GM19468 (cell line): Measurements from ENCODE around the gene C5orf47.

Source experiments
- ATAC-seq: cut with Tn5 transposase; IDR thresholded peaks from one replicate; pipeline ENCODE4 v1.9.1; 2021; ENCODE audit warnings: mild to moderate bottlenecking, moderate library complexity, moderate number of reproducible peaks; ENCODE audit not compliant: unreplicated experiment; ENCODE audit errors: extremely low read depth

Gene C5orf47, protein sequence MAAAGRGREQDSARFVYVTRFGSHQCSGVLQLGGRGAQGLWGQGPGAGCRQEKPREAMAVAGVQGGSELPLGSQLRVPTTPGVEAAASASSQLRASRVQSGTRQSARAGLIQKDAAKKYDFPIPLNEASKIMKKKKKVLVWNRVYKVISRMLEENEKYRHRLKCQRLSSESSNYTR

DNA sequence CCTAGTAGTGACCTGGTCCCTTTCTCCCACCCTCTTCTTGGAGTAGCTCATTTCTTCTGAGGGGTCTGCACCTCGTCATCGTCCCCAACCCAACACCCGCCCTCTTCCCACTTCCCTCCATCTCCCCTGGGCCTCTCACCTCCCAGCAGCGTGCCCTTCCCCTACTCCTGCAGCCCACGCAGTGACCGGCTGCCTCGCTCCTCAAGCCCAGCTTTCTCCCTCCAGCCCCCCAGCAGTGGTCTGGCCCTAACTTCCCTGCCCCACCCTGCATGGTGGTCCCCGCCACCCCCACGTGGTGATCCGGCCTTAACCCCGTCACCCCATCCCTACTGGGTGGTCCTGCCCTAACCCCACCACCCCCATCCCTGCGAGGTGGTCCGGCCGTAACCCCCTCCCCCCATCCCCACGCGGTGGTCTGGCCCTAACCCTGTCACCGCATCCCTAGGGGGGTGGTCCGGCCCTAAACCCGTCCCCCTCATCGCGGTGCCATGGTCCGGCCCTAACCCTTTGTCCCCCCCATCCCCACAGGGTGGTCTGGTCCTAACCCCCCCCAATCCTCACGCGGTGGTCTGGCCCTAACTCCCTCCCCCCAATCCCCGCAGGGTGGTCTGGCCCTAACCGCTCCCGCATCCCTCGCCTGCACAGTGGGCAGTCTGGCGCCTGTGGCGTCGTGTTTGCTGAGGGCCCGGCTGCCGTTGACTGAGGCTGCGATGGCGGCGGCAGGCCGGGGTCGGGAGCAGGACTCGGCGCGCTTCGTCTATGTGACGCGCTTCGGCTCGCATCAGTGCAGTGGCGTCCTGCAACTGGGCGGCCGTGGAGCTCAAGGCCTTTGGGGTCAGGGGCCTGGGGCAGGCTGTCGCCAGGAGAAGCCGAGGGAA, at the start of gene C5orf47:
Gene C5orf47 (plus strand): TSS at position 617 of the 878 bp plus-strand sequence. CDS start 94 bp downstream, at position 711.
- no peak for ATAC-seq

DNA sequence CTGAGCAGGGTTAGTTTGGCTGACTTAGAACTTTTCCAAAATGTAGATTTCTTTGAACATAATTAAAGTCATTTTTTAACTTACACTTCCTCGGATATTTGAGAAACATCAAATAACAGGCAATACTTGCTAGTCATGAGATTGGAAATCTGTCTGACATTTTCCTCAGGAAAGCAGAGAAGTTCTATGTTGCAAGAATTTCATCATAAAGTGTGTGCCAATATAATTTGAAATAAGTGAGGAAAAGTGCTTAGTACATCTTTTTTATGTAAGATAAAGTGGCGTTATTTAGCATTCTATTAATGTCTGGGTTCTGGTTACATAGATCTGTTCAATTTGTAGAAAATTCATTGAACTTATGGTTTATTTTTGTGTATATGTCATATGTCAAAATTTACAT, 48.7 kb upstream of the C5orf47 start:
- ATAC-seq = no peak

DNA sequence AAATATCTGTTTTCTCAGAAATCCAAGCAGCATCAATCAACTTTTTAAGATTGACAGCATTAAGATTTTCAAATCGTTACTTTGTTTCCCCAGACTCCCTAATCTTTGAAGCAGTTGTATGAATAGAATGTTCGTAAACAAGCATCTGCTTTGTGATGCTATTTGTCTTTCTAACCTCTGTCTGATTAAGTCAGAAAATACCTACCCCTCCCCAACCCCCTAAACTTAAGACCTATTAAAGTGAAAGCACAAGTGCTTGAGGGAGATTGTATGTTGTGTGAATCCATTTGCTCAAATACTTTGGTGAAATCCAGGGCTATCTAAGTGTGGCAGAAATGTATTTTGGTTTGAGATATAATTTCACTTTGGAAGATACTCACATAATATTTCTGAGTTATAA, 47.9 kb upstream of the C5orf47 start:
- ATAC-seq = no peak

DNA sequence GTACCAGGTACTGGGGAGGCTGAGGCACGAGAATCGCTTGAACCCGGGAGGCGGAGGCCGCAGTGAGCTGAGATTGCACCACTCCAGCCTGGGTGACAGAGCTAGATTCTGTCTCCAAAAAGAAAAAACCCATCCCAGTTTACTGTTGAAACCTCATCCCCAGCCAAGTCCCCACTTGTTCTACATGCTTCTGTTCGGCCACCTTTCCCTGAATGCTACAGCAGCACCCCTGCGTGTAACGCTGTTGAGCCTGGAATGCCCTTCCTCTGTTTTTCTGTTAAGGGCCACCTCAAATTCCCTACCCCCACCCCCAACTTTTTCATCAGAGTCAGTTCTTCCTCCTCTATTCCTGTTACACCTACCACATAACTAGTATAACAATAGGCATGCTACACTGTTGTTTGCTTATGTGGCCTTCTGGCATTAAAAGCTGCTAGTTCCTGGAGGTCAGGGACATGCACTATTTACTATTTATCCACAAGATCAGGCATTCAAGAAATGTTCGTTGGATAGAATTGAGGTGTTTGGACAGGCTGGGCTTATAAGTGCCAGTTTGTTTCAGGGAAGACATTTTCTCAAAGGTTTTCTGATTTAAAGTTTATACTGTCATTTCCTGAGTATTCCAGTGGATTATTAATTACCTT, 47.1 kb upstream of the C5orf47 start:
- no peak for ATAC-seq

DNA sequence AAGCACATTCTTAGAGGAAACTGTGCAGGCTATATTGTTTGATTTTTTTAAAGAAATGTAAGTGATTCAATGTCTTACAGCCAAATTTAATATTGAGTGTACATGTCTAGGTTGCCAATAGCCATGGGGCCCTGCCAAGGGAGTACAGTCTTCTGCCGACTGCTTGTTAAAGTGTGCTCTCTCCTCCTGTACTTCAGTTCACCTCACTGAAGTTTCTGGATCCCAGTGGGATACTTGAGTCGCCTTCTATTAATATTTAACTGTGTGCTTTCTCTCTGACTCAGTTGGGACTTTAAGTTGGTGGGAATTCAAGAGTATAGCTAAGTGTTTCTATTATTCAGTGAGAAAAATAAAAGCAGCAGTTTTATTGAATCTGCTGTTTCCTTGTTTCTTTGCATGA, 44.5 kb upstream of the C5orf47 start:
- no peak for ATAC-seq

DNA sequence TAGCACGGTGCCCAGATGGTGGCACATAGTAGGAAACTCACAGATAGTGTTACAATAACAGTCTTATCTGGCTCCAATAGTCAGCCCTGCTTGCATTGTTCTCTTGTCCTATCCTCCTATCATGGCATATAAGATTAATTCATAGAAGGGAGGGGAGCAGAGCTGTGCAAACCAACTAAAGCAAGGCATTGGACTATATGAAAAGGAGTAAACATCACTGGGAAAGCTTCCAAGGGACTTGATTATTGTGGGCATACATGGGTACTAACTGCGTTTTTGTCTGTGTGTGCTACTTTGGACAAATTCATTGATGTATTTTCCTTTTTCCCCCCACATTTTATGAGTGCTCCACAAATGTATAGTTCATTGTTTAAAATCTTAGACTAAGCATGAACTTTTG, 43.8 kb upstream of the C5orf47 start:
- no peak for ATAC-seq

DNA sequence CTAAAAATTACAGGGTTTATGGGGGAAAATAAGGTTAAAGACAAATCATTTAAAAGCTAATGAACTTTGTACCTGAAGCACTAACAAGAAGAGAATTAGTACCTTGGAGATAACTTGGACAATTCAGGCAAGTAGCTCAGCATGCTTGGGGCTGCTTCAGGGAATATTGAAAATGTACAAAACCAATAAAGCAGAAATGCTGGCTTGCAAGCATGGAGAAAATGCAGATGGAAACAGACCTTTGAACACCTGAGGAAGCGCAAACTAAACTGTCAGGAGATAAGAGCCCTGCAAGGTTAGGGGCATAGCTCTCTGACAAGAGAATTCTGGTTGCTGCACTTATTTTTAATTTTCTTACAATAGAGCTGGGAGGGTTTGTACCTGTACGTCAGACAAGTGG, 42.6 kb upstream of the C5orf47 start:
- ATAC-seq = no peak

DNA sequence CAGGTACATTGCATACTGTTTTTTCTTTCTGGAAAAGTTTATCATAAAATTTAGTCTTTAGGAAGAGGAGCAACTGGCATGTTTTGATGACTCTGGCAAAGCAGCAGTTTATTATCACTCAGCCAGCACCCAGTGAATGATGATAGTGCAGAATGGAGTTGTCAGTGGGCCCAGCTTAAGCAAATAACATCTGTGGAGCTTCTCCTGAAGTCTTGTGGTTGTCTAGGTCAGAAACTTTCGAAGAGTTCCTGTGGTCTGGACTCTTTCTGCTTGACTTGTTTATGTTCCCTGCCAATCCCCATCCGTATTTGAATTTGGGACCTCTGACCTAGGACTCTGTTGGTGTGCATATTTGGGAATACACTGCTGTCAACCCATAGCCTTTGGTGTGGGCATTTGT, 38.1 kb upstream of the C5orf47 start:
- ATAC-seq = no peak

DNA sequence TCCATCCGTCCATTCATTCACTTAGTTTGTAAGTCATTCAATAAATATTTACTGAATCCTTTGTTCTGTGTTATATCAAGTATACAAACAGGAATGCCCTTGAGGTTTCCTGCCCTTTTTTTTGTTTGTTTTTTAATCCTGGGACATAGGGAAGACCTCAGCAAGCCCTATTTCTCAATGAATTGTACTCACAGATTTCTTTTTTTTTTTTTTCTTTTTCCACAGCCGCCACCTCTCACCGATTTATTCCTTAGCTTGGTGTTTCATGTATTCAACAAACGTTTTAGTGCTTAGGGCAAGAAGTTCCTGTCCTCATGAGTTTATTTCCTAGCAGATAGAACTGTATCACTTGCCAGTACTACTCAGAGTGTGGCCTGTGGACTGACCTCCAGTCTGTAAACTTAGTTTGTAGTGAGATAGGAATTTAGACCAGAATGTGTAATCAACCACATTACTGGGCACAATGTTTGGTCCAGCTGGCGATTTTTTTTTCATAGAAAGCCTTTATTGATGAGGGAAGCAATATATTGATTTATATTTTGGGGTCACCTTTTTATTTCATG, 35.4 kb upstream of the C5orf47 start:
- ATAC-seq = no peak

DNA sequence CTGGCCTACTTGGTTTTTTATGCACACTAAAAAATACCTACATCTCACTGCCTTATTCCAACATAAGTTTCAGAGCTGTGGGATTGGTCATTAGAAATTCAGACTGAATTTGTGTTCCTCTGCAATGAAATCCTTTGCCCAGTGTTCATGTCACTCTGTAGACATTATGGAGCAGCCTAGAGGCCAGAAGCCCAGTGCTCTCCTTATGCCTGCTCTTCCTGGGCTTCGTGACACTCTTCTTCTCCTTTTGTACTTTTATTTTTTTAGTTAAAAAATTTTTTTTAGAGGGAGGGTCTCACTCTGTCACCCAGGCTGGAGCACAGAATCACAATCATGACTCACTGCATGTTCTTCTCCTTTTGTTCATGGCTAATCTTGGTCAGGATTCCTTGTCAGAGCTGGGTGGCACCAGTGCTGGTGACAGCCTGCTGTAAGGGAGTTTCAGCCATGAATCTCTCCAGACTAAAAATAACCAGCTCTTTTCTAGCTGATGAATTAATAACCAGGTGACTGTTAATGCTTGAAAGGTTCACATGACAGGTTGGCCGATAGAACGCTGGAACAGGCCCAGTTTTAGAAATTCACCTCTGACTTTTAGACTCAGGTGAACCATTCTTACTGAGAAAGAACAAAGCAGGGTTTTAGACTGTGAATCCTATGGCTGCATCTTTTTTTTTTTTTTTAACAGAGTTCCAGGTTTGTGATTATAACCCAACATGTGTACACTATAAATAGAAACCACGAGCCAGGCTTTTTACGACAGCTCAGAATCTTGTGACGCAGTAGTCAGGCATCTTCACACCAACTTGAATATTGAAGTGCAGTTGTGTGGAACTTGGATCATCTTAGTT, 34.1 kb upstream of the C5orf47 start:
- ATAC-seq = peak; percentile 52

DNA sequence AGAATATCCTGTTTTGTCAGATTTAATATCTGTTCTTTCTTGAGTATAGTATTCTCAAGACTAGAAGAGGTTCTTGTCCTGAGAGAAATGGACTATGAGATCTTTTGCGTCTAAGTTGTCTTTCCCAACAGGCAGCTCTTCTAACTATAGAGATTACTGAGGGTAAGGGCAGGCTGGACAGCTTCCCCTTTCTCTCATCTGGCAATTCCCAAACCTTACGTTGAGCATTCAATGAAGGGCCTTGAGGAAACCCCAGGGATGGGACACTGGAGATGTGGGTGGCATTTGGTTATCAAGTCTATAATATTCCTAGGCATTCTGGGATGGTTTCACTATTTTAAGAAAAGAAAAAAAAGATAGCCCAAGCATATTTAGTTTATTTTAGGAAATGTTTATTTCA, 28.0 kb upstream of the C5orf47 start:
- ATAC-seq = no peak

DNA sequence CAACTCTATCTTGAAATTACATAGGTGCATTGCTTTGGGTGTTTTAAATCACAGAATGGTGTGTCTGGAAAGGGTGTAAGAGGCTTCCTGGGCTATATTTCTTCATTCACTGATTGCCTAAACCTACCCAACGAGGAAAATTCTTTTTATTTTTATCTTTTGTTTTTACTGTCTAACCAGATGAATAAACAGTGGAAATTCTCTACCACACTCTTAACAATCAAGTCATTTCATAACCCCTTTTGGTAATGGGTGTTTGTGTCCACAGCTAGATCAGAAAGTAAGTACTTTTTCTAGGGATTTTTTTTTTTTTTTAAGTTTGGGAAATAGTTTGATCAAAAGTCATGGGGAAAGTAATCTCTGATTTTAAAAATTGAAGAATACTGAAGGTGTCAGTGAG, 27.6 kb upstream of the C5orf47 start:
- no peak for ATAC-seq

DNA sequence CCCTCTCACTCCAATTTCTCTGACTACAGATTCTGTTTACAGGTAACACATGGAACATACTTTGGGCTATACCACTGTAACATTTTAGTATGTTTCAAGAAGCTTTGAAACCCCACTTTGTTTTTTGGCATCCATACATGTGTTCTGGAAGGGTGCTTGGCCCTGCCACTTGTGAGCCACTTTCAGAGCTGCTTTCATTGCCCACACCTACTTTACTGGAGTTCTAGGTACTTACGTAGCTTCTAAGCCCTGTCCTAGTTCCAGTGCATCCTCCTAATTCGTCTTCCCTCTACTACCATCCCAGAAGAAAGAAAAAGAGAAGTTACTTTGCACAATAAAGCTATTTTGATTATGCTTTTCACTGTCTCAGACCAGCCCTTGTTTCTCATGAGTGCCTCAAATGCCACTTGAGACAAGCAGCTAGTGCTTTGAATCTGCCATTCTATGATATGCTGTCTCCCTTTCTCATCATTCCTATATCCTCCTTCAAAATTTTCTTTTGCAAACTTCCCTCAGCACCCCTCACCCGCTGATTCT, 26.5 kb upstream of the C5orf47 start:
- no peak for ATAC-seq

DNA sequence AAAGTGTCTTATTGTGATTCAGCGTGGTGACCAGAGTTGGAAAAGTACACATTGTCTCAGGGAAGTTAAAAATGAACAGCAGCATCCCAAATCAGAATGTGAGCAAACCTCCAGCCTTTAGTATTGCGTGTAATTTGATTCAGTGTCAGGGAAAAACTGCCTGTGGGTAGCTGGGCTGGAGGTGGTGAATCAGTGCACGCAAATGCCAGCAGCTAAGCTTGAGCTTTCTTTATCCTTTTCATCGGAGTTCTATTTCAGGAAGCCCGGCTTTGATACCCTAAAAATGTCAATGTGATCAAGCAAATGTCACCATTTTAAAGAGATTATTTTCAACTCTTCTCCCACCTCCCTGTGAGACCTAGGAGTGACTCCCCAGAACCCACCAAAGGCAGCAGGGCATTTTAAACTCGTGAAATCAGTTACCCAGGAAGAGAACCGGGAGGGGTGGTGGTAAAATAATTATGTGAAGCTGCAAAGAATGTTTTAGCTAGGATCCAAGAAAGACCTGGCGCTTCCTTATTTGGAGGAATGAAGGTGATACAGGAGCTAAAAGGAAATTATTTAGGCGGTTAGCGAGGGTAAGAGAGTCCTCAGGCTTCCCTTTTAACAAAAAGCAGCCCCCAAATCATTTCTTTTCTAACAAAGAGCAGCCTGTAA, 25.7 kb upstream of the C5orf47 start:
- ATAC-seq = no peak

DNA sequence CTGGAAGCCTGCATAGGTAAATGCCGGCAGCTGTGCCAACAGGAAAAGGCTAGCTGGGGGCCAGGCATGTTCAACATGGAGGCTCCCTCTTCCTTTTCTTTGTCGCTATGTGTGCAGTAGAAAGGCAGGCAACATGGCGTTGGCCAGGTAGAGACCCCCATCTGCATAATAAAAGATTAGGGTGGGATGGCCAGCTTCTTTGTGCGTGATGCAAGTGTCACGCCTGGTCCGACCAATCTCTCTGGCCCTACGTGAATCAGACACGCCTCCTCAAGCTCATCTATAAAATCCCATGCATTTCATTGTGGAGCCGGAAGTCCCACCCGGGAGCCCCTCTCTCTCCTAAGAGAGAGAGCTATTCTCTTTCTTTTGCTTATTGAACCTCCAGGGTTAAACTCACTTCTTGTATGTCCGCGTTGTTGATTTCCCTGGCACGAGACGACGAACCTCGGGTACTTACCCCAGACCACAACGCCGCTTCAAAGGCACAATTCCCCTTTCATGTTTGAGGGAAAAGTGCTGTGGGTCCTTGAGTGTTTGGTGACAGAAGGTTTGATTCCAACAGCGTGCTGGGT, 25.0 kb upstream of the C5orf47 start:
- ATAC-seq = no peak

DNA sequence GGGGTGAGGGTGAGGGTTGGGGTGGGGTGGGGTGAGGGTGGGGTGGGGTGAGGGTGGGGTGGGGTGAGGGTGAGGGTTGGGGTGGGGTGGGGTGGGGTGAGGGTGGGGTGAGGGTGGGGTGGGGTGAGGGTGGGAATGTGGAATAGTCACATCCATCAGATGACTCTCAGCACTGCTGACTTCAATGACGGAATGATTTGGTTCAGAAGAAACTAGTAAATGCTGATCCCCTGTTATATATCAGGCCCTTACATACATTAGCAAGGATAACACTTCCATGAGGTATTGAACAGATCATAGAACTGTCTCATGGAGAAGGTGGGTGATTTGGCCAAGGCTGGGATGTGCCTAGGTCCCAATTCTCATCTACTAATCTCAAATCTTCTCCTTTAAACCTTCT, 24.5 kb upstream of the C5orf47 start:
- no peak for ATAC-seq

DNA sequence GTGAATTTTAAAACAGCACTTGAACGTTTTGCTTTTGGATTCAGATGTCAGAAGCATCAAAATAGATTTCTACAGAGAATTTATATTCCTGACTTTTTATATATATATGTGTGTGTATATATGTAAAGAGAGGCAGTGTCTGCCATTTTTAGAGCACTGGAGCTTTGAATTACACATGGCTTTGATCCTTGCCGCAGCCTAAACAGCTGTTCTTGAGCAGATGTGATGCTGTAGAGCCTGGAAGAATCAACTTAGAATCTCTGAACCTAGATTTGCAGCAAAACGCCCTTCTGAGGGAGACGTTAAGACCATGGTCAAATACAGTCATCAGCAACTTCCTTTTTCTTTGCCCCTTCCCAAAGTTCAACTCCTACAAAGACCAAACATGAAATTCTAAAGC, 21.7 kb upstream of the C5orf47 start:
- ATAC-seq = no peak

DNA sequence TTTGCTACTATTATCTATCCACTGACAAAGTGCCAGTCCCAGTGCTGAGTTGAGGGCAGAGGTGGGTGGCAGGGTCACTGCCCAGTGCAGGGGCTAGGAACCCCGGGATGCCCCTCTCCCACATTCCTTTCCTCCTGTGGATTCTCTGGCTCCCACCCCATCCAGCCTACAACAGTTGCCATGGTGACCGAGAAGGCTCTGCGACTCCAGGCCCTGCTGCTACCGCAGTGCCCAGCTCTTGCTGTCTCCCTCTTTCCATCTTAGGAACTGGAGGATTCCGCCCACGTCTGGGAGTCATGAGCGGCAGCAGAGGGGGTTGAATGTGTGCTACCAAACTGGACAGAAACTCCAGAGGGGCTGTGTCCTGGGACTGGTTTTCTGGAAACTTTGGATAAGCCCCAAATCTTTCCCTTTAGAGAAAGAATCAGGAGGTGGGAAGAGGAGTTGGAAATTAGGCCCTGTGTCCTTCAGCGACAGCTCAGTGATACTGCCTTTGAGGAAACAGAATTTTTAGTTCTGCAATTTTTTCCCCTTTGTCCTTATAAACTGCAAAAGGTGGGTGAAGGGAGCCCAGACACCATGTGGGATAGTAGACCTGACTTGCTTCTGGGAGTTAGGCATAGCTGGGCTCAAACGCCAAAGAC, 20.7 kb upstream of the C5orf47 start:
- ATAC-seq = no peak
